Kidney (tissue), 14 donors: ENCODE measurements around the gene RHBDL3. TPM values are rescaled to one million over a fixed set of nuclear protein-coding genes. Genes with fewer than 3 reads are reported as not detected.
A peak's percentile ranks its signal among the peaks of the same experiment; 100 is the strongest.
"Not testable (repeated sequence)": the region's sequence is repeated elsewhere in the genome, so short reads cannot be mapped to it uniquely, and the experiment has no call there.

Experiments used
- DNase-seq, 5 donors: peaks; one replicate each; pipeline ENCODE4 v3.0.0-alpha.2; 2013 to 2020
- FAIRE-seq: peaks from 2 replicates; lab custom pipeline; 2012; peaks lifted over from hg19 to GRCh38; lab: Jason Lieb, UNC
- H3K27ac ChIP-seq, 2 donors: one replicate each; pipeline ENCODE4 v1.7.0; 2013; ENCODE audit warnings: low read depth in 2 of 2, low read length in 2 of 2, inconsistent platforms in 1 of 2
- H3K27me3 ChIP-seq: one replicate; pipeline ENCODE4 v1.7.1; 2013; ENCODE audit warnings: low read length, inconsistent platforms; ENCODE audit not compliant: control insufficient read depth, insufficient read depth
- H3K36me3 ChIP-seq, 3 donors: one replicate each; pipeline versions ENCODE4 v1.7.0 to v1.7.1; 2013; ENCODE audit warnings: low read length in 3 of 3, control low read depth in 1 of 3, inconsistent platforms in 1 of 3; ENCODE audit not compliant: insufficient read depth in 3 of 3, control insufficient read depth in 2 of 3
- H3K4me1 ChIP-seq, 3 donors: one replicate each; pipeline versions ENCODE4 v1.7.0 to v1.7.1; 2013; ENCODE audit warnings: low read length in 3 of 3, inconsistent platforms in 1 of 3, low read depth in 1 of 3; ENCODE audit not compliant: control insufficient read depth in 2 of 3, insufficient read depth in 2 of 3
- H3K4me3 ChIP-seq, 3 donors: one replicate each; pipeline versions ENCODE4 v1.7.0 to v1.8.1; 2013; ENCODE audit warnings: low read length in 3 of 3, control low read depth in 1 of 3, inconsistent platforms in 1 of 3
- H3K9ac ChIP-seq, 3 donors: one replicate each; pipeline versions ENCODE4 v1.7.0 to v1.7.1; 2013; ENCODE audit warnings: low read length in 3 of 3, control low read depth in 1 of 3, inconsistent platforms in 1 of 3
- H3K9me3 ChIP-seq, 3 donors: one replicate each; pipeline versions ENCODE4 v1.7.0 to v1.7.1; 2013; ENCODE audit warnings: low read length in 3 of 3, control low read depth in 1 of 3, inconsistent platforms in 1 of 3; ENCODE audit not compliant: control insufficient read depth in 2 of 3, insufficient read depth in 1 of 3
- intact Hi-C: fragments of 100-400 bp; cut with DNase I; formaldehyde crosslinking; loops from one replicate; pipeline ENCODE4 v1.11.1; 2022
- polyA plus RNA-seq: library from polyadenylated mRNA; stranded (reverse); fragments of 350-450 nt; fragmentation: Illumina TruSeq; extraction: RNeasy Lipid Tissue Mini Kit (QIAGEN cat#74804); gene quantifications from one replicate; pipeline ENCODE4 v1.2.3, GENCODE V29; 2014; ENCODE audit warnings: low read depth, low replicate concordance; ENCODE audit not compliant: insufficient read depth
- total RNA-seq: library from RNA; stranded (reverse); fragmentation: NEBNext Ultra II Directional; extraction: Animal tissue kit (Norgen Biotek cat#: 25700); gene quantifications from one replicate; pipeline ENCODE4 v1.2.1, GENCODE V29; 2021
- TF ChIP-seq, protein P1 (sequence below): IDR thresholded peaks from 3 replicates; pipeline ENCODE4 v1.5.1; 2012; ENCODE audit warnings: mild to moderate bottlenecking, moderate library complexity, borderline replicate concordance; ENCODE audit not compliant: insufficient read depth; ENCODE audit errors: extremely low read depth
- donor health status: control.
- donor health status: control.
- donor health status: control.
- donor health status: control.
- donor health status: control.
- donor health status: DM: yes; HTN: yes; CAD: no.
- donor health status: Normal renal cell carcinoma (clear cell type).

The RHBDL3 gene
- total and polyA plus RNA-seq, 2 donors from 2014 or later, result 0.11 to 0.13 TPM

DNA sequence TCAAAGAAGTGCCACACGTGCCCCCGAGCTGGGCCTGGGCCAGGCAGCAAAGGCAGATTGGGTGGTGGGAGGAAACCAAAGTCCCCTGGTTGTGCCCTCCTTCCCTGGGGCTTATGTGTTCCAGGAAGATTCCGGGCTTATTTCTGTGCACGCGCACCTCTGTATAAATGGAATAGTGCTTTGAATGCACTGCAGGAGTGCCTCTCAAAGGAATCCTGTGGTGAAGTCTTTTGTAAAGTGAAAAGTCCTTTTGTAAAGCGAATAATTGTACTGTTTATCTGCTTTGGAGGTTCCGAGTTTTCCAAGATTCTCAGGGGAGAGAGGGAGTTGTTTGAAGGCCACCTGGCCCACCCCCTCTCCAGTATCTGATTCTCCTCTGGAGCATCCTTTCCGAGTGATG is 49.5 kb downstream of the RHBDL3 start:
- Histone ChIP-seq H3K27me3 (no peaks in the 10 kb centered on the region), H3K4me3 (no peak overlapping the region), H3K27ac (no peak overlapping the region), H3K36me3 (no peaks in the 10 kb centered on the region), H3K9me3 (no peaks in the 10 kb centered on the region), H3K4me1 (no peaks in the 10 kb centered on the region), H3K9ac (no peak overlapping the region)
- no peak for FAIRE-seq
- intact Hi-C loops, result no loop called here
- DNase-seq, result no peak
- TF ChIP-seq, protein P1, sequence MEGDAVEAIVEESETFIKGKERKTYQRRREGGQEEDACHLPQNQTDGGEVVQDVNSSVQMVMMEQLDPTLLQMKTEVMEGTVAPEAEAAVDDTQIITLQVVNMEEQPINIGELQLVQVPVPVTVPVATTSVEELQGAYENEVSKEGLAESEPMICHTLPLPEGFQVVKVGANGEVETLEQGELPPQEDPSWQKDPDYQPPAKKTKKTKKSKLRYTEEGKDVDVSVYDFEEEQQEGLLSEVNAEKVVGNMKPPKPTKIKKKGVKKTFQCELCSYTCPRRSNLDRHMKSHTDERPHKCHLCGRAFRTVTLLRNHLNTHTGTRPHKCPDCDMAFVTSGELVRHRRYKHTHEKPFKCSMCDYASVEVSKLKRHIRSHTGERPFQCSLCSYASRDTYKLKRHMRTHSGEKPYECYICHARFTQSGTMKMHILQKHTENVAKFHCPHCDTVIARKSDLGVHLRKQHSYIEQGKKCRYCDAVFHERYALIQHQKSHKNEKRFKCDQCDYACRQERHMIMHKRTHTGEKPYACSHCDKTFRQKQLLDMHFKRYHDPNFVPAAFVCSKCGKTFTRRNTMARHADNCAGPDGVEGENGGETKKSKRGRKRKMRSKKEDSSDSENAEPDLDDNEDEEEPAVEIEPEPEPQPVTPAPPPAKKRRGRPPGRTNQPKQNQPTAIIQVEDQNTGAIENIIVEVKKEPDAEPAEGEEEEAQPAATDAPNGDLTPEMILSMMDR, result no peak

DNA sequence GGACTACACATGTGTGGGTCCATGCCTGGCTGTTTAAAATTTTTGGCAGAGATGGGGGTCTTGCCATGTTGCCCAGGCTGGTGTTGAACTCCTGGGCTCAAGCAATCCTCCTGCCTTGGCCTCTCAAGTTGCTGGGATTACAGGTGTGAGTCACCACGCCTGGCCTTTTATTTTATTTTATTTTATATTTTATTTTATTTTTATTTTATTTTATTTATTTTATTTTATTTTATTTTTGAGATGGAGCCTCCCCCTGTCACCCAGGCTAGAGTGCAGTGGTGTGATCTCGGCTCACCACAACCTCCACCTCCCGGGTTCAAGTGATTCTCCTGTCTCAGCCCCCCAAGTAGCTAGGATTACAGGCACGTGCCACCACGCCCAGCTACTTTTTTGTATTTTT is 51.0 kb downstream of the RHBDL3 start:
- H3K4me3 ChIP-seq, DNase-seq, H3K9ac ChIP-seq, H3K27ac ChIP-seq, H3K4me1 ChIP-seq, intact Hi-C loops, FAIRE-seq, H3K9me3 ChIP-seq, H3K36me3 ChIP-seq, H3K27me3 ChIP-seq: not testable (repeated sequence)

DNA sequence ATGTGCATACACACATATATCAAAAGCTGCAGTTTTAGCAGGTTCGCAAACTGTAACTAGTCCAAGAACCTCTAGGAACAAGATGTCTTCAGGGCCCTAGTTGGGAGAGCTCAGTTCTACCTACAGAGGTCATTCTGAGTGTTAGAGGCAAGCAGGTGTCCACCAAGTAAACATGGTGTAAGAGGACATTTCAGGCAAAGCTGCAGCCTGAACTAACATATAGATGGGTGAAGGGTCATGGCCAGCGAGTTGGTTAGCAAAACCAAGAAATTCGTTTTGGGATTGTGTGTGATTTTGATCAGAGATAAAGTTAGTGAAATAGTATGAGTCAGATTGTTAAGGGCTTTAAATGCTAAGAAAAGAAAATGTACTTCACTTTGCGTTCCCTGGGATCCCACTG is 51.7 kb downstream of the RHBDL3 start:
- no peak overlapping the region for H3K9ac ChIP-seq
- DNase-seq (no peak), FAIRE-seq (no peak)
- no peak overlapping the region for H3K4me3 ChIP-seq
- no peaks in the 10 kb centered on the region for H3K27me3 ChIP-seq
- TF ChIP-seq, protein P1, result no peak
- H3K36me3 ChIP-seq, result no peaks in the 10 kb centered on the region
- intact Hi-C loops, result no loop called here
- H3K9me3 ChIP-seq, result no peaks in the 10 kb centered on the region
- no peak overlapping the region for H3K27ac ChIP-seq
- no peaks in the 10 kb centered on the region for H3K4me1 ChIP-seq

DNA sequence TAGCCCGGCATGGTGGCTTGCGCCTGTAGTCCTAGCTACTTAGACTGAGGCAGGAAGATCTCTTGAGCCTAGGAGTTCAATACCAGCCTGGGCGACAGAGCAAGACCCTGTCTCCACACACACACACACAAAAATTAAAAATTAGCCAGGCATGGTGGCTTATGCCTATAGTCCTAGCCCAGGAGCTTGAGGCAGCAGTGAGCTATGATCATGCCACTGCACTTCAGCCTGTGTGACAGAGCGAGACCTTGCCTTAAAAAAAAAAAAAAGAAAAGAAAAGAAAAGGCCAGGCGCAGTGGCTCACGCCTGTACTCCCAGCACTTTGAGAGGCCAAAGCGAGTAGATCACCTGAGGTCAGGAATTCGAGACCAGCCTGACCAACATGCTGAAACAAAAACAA is 52.4 kb downstream of the RHBDL3 start:
- Histone ChIP-seq H3K27ac (no peak overlapping the region), H3K9me3 (no peaks in the 10 kb centered on the region), H3K4me1 (no peaks in the 10 kb centered on the region), H3K4me3 (no peak overlapping the region), H3K36me3 (no peaks in the 10 kb centered on the region), H3K9ac (no peak overlapping the region), H3K27me3 (no peaks in the 10 kb centered on the region)
- DNase-seq (peak in 2 of 5 donors; percentile 55 to 65), FAIRE-seq (no peak)
- TF ChIP-seq, protein P1, result no peak
- intact Hi-C loops, result no loop called here
